Panc1 (cell line): ENCODE data around the gene COLGALT1. TPM values are rescaled to one million over a fixed set of nuclear protein-coding genes. Genes with fewer than 3 reads are reported as not detected.

Experiments
- ATAC-seq: fragments of 200-7000 bp; cut with Tn5 transposase; 2 replicates; pipeline ENCODE4 v1.9.1; 2020; ENCODE audit warnings: mild to moderate bottlenecking, moderate library complexity
- BruUV-seq: library from RNA; stranded (reverse); fragments of 400-500 nt; replicated peaks from 2 replicates; lab custom pipeline; 2021; lab: Mats Ljungman, UMichigan
- CTCF ChIA-PET: fragments of 300-600 bp; sonication (Branson Sonifier 250); formaldehyde crosslinking; loops from one replicate; lab custom pipeline; 2022; ENCODE audit warnings: antibody characterized with exemption; lab: Charles Lee
- POLR2A ChIA-PET: fragments of 300-600 bp; sonication (Branson Sonifier 250); formaldehyde crosslinking; loops from one replicate; lab custom pipeline; 2022; ENCODE audit warnings: antibody characterized with exemption; lab: Charles Lee
- DNase-seq: peaks from one replicate; pipeline ENCODE4 v3.0.0-alpha.2; 2010; ENCODE audit warnings: low read depth, low spot score
- H3K27ac ChIP-seq: 2 replicates; pipeline ENCODE4 v1.5.1; 2011; ENCODE audit warnings: mild to moderate bottlenecking, low read length, inconsistent platforms
- H3K27me3 ChIP-seq: fragments of 200-500 bp; sonication (Bioruptor generic); 2 replicates; pipeline ENCODE4 v1.6.0; 2014; ENCODE audit warnings: low read length, inconsistent platforms; ENCODE audit not compliant: control insufficient read depth, insufficient read depth
- H3K36me3 ChIP-seq: fragments of 200-500 bp; sonication (Bioruptor generic); 2 replicates; pipeline ENCODE4 v1.5.1; 2014; ENCODE audit warnings: inconsistent platforms, mild to moderate bottlenecking, low read length, moderate library complexity; ENCODE audit not compliant: control insufficient read depth, insufficient read depth
- H3K4me1 ChIP-seq: 2 replicates; pipeline ENCODE4 v1.5.1; 2011; ENCODE audit warnings: inconsistent platforms, mild to moderate bottlenecking, low read length, moderate library complexity; ENCODE audit not compliant: control insufficient read depth, insufficient read depth
- H3K4me3 ChIP-seq, 2 experiments: 2 replicates each; pipeline ENCODE4 v1.5.1; 2011 to 2012; ENCODE audit warnings: low read depth in 2 of 2, low read length in 2 of 2, mild to moderate bottlenecking in 2 of 2, inconsistent platforms in 1 of 2, moderate library complexity in 1 of 2
- H3K9me3 ChIP-seq: fragments of 200-500 bp; sonication (Bioruptor generic); 2 replicates; pipeline ENCODE4 v1.5.1; 2014; ENCODE audit warnings: low read depth, mild to moderate bottlenecking, inconsistent platforms, low read length, moderate library complexity; ENCODE audit not compliant: control insufficient read depth, insufficient read depth
- POLR2AphosphoS5 ChIP-seq: IDR thresholded peaks from 2 replicates; pipeline ENCODE4 v1.6.1; 2012; ENCODE audit warnings: mild to moderate bottlenecking, low read depth, low read length, moderate library complexity
- SIN3A ChIP-seq: IDR thresholded peaks from 2 replicates; pipeline ENCODE4 v1.6.1; 2012; ENCODE audit warnings: low read depth, mild to moderate bottlenecking, low read length, moderate library complexity, borderline replicate concordance; ENCODE audit not compliant: insufficient read depth
- TCF7L2 ChIP-seq: IDR thresholded peaks from 2 replicates; pipeline ENCODE4 v1.6.1; 2011; ENCODE audit warnings: mild to moderate bottlenecking, low read depth, low read length, inconsistent platforms
- in situ Hi-C: cut with HindIII; loops from 2 replicates; pipeline ENCODE4 v1.10.0; 2016; ENCODE audit warnings: low sequenced_read_pairs, low pct_unique_long_range_greater_than_20kb
- intact Hi-C: fragments of 100-400 bp; cut with micrococcal nuclease; formaldehyde crosslinking; loops from one replicate; pipeline ENCODE4 v1.10.0; 2022; ENCODE audit not compliant: unreplicated experiment
- total RNA-seq: library from RNA; stranded (reverse); gene quantifications from one replicate; pipeline ENCODE4 v1.2.1, GENCODE V29; 2021; ENCODE audit not compliant: unreplicated experiment
- TF ChIP-seq, protein P1 (sequence below): fragments of 450-650 bp; IDR thresholded peaks from 2 replicates; pipeline ENCODE4 v1.5.1; 2017; ENCODE audit warnings: mild to moderate bottlenecking
- TF ChIP-seq, protein P2 (sequence below), 2 experiments: IDR thresholded peaks; 2 replicates each; pipeline ENCODE4 v1.6.1; 2011 to 2012; ENCODE audit warnings: low read depth in 2 of 2, control low read depth in 1 of 2, low read length in 1 of 2, mild to moderate bottlenecking in 1 of 2, moderate library complexity in 1 of 2; ENCODE audit not compliant: insufficient read depth in 1 of 2

The COLGALT1 gene
- total RNA-seq, 1 experiment from 2014 or later = 97.2 TPM

DNA sequence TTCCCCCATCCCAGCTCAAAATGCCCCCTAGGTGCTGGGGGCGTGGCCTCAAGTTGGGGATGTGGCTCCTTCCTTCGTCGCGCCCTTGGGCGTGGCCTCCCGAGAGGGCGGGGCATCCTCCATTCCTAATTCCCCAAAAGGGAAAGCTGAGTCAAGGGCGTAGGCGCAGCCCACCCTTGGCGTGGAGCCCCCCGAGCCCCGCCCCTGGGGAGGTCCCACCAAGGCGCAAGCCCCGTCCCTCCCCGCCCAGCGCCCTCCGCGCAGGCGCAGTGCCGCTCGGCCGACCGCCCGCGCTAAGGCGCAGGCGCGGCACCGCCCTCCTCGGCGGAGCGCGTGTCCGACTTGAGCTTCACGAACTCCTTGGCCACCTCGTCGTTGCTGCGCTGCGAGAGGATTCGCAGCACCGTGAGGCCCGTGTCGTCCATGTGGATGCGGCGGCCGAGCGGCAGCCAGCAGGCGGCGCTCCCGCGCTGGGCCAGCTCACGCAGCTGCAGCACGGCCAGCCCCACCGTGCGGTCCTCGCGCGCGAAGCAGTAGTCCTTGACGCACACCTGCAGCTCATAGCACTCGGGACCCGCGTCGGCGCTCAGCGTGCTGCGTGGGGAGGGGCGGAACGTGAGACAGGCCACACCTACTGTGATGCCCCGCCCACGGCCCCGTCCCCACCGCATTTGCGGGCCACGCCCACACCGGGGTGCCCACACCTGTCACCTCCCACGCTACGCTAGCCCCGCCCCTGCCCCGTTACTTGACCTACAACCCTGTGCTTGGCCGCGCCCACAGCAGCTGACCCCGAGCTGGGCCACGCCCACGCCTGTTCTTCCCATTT, 50.5 kb downstream of the COLGALT1 start:
- no peaks in the 10 kb centered on the region for H3K36me3 ChIP-seq
- CTCF ChIA-PET = interaction anchor here (0.5 to 1.3 kb wide), 5 partner anchors 33 to 169 kb away, joined by 3 to 6 read pairs (median 3); no protein-coding TSS in a partner anchor
- DNase-seq = peak; percentile 69
- in situ Hi-C loops (no loop called here), intact Hi-C loops (no loop called here)
- H3K4me1 ChIP-seq = no peaks in the 10 kb centered on the region
- BruUV-seq = no TSS peak
- H3K27me3 ChIP-seq = no peaks in the 10 kb centered on the region
- peak overlapping the region; percentile 46 to 57 for H3K4me3 ChIP-seq
- ATAC-seq = peak; percentile 92
- H3K9me3 ChIP-seq = no peaks in the 10 kb centered on the region
- POLR2A ChIA-PET = interaction anchor here (0.5 to 0.7 kb wide), 2 partner anchors 52 to 155 kb away, joined by 5 to 6 read pairs; no protein-coding TSS in a partner anchor
- TF ChIP-seq, protein P1, sequence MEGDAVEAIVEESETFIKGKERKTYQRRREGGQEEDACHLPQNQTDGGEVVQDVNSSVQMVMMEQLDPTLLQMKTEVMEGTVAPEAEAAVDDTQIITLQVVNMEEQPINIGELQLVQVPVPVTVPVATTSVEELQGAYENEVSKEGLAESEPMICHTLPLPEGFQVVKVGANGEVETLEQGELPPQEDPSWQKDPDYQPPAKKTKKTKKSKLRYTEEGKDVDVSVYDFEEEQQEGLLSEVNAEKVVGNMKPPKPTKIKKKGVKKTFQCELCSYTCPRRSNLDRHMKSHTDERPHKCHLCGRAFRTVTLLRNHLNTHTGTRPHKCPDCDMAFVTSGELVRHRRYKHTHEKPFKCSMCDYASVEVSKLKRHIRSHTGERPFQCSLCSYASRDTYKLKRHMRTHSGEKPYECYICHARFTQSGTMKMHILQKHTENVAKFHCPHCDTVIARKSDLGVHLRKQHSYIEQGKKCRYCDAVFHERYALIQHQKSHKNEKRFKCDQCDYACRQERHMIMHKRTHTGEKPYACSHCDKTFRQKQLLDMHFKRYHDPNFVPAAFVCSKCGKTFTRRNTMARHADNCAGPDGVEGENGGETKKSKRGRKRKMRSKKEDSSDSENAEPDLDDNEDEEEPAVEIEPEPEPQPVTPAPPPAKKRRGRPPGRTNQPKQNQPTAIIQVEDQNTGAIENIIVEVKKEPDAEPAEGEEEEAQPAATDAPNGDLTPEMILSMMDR = peak; percentile 67; the same call in 1 of the 2 replicates
- TF ChIP-seq POLR2AphosphoS5 (peak; percentile 43; the same call in 1 of the 2 replicates), TCF7L2 (no peak), SIN3A (0 out of 2 replicates have a peak, but pooled peaks have one; percentile 27)
- TF ChIP-seq, protein P2, sequence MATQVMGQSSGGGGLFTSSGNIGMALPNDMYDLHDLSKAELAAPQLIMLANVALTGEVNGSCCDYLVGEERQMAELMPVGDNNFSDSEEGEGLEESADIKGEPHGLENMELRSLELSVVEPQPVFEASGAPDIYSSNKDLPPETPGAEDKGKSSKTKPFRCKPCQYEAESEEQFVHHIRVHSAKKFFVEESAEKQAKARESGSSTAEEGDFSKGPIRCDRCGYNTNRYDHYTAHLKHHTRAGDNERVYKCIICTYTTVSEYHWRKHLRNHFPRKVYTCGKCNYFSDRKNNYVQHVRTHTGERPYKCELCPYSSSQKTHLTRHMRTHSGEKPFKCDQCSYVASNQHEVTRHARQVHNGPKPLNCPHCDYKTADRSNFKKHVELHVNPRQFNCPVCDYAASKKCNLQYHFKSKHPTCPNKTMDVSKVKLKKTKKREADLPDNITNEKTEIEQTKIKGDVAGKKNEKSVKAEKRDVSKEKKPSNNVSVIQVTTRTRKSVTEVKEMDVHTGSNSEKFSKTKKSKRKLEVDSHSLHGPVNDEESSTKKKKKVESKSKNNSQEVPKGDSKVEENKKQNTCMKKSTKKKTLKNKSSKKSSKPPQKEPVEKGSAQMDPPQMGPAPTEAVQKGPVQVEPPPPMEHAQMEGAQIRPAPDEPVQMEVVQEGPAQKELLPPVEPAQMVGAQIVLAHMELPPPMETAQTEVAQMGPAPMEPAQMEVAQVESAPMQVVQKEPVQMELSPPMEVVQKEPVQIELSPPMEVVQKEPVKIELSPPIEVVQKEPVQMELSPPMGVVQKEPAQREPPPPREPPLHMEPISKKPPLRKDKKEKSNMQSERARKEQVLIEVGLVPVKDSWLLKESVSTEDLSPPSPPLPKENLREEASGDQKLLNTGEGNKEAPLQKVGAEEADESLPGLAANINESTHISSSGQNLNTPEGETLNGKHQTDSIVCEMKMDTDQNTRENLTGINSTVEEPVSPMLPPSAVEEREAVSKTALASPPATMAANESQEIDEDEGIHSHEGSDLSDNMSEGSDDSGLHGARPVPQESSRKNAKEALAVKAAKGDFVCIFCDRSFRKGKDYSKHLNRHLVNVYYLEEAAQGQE (IDR thresholded peaks at IDR 0.05; ENCODE audit: insufficient read depth in 1 of 2, low read depth in 2 of 2, low read length in 1 of 2) = peak in 1 of 2 experiments; percentile 59; a peak in 1 of 4 replicates
- peak overlapping the region; percentile 71 for H3K27ac ChIP-seq

DNA sequence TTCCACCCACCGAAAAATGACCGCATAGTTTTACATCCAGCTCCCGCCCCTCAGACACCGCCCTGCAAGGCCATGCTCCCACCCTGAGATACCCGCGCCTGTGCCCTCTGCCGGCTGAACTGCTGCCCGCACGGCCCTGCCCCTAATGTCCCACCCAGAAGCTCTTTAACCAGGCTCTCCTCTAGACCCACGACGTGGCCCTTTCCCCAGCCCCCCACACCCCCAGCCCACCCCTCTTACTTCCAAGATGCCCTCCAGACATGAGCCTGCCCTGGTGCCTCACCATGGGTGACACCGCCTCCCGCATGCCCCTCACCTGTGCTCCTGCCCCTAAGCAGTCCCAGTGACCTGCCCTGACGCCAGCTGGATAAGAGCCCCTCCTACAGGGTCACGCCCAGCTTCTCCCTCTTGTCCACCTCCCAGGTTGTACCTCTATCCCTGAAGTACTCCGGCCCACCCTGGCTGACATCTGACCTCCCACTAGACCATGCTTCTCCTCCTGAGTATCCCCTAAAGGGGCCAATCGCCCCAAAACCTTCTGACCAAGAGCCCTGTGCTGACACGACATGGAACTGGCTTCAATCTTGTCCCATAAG, 51.2 kb downstream of the COLGALT1 start:
- no peak overlapping the region for H3K27ac ChIP-seq
- TF ChIP-seq POLR2AphosphoS5 (no peak), SIN3A (no peak), TCF7L2 (no peak)
- TF ChIP-seq, protein P2 (IDR thresholded peaks at IDR 0.05; ENCODE audit: insufficient read depth in 1 of 2, low read depth in 2 of 2, low read length in 1 of 2) = no peak
- TF ChIP-seq, protein P1 = no peak
- H3K27me3 ChIP-seq = no peaks in the 10 kb centered on the region
- peak overlapping the region; percentile 46 to 57 for H3K4me3 ChIP-seq
- POLR2A ChIA-PET = interaction anchor here (0.7 kb wide), 1 partner anchor 51 kb away, joined by 5 read pairs; no protein-coding TSS in a partner anchor
- peak; percentile 79 for ATAC-seq
- no peaks in the 10 kb centered on the region for H3K9me3 ChIP-seq
- intact Hi-C loops (no loop called here), in situ Hi-C loops (no loop called here)
- no peaks in the 10 kb centered on the region for H3K36me3 ChIP-seq
- no peak for DNase-seq
- no peaks in the 10 kb centered on the region for H3K4me1 ChIP-seq
- no TSS peak for BruUV-seq
- CTCF ChIA-PET = interaction anchor here (0.5 to 1.3 kb wide), 4 partner anchors 33 to 168 kb away, joined by 3 to 6 read pairs (median 3); no protein-coding TSS in a partner anchor
